ENCODE measurements around the gene XIRP1. TPM values are rescaled to one million over a fixed set of nuclear protein-coding genes. Genes with fewer than 3 reads are reported as not detected.
"Not testable (repeated sequence)": the region's sequence is repeated elsewhere in the genome, so short reads cannot be mapped to it uniquely, and the experiment has no call there.

The XIRP1 gene
- polyA plus RNA-seq, 5 donors = 0.08 to 6.5 (median 0.09) TPM

- DNase-seq = no peak
Observed at GRCh38 chr3:39185959-39186691, 6.3 kb downstream of the XIRP1 start.

GRCh38 chr3:39185326-39185958, 7.0 kb downstream of the XIRP1 start:
- DNase-seq = no peak

GRCh38 chr3:39184968-39185285, 7.5 kb downstream of the XIRP1 start:
- no peak for DNase-seq

GRCh38 chr3:39184081-39184967, 8.1 kb downstream of the XIRP1 start:
- DNase-seq = no peak

GRCh38 chr3:39183211-39184080, 8.9 kb downstream of the XIRP1 start:
- no peak for DNase-seq

- DNase-seq = no peak
Observed at GRCh38 chr3:39181408-39182335, 10.7 kb downstream of the XIRP1 start.

GRCh38 chr3:39180546-39181346, 11.6 kb downstream of the XIRP1 start:
- peak; percentile 86 to 88 for DNase-seq

GRCh38 chr3:39180183-39180545, 12.2 kb downstream of the XIRP1 start:
- no peak for DNase-seq

- no peak for DNase-seq
Observed at GRCh38 chr3:39178553-39178952, 13.8 kb downstream of the XIRP1 start.

- DNase-seq = peak; percentile 90 to 92
Observed at GRCh38 chr3:39177708-39178332, 14.6 kb downstream of the XIRP1 start.

GRCh38 chr3:39176025-39176714, 16.2 kb downstream of the XIRP1 start:
- no peak for DNase-seq

GRCh38 chr3:39173318-39174125, 18.9 kb downstream of the XIRP1 start:
- DNase-seq = no peak

GRCh38 chr3:39171860-39172259, 20.5 kb downstream of the XIRP1 start:
- no peak for DNase-seq

- DNase-seq = not testable (repeated sequence)
Observed at GRCh38 chr3:39170877-39171276, 21.5 kb downstream of the XIRP1 start.

- no peak for DNase-seq
Observed at GRCh38 chr3:39170461-39170860, 21.9 kb downstream of the XIRP1 start.

GRCh38 chr3:39169712-39170111, 22.7 kb downstream of the XIRP1 start:
- DNase-seq = no peak

- DNase-seq = no peak
Observed at GRCh38 chr3:39168156-39168780, 24.1 kb downstream of the XIRP1 start.
